Calu3 (cell line): ENCODE results near the gene MT1B. TPM values are rescaled to one million over a fixed set of nuclear protein-coding genes. Genes with fewer than 3 reads are reported as not detected.
A peak's percentile ranks its signal among the peaks of the same experiment; 100 is the strongest.

Experiments
- BruUV-seq: library from RNA; stranded (reverse); fragments of 400-500 nt; replicated peaks from 2 replicates; lab custom pipeline; 2021; lab: Mats Ljungman, UMichigan
- CTCF ChIA-PET: fragments of 300-600 bp; sonication (Branson Sonifier 250); formaldehyde crosslinking; loops from one replicate; lab custom pipeline; 2022; ENCODE audit warnings: antibody characterized with exemption; lab: Charles Lee
- DNase-seq: peaks from one replicate; pipeline ENCODE4 v3.0.0; 2022
- H3K27ac Mint-ChIP-seq: one replicate; pipeline ENCODE4 v1.8.0; 2022; ENCODE audit warnings: mixed read lengths; ENCODE audit not compliant: unreplicated experiment
- H3K27me3 Mint-ChIP-seq: one replicate; pipeline ENCODE4 v1.8.0; 2022; ENCODE audit warnings: mixed read lengths; ENCODE audit not compliant: unreplicated experiment
- H3K36me3 Mint-ChIP-seq: one replicate; pipeline ENCODE4 v1.8.0; 2022; ENCODE audit warnings: mild to moderate bottlenecking, moderate library complexity, mixed read lengths; ENCODE audit not compliant: insufficient read depth, unreplicated experiment
- H3K4me1 Mint-ChIP-seq: one replicate; pipeline ENCODE4 v1.8.0; 2022; ENCODE audit warnings: mild to moderate bottlenecking, low read depth, mixed read lengths; ENCODE audit not compliant: unreplicated experiment
- H3K4me3 Mint-ChIP-seq: one replicate; pipeline ENCODE4 v1.8.0; 2022; ENCODE audit warnings: mild to moderate bottlenecking, low read depth, moderate library complexity, mixed read lengths; ENCODE audit not compliant: unreplicated experiment
- H3K9me3 Mint-ChIP-seq: one replicate; pipeline ENCODE4 v1.8.0; 2022; ENCODE audit warnings: low read depth, mixed read lengths; ENCODE audit not compliant: unreplicated experiment
- intact Hi-C: fragments of 100-400 bp; cut with micrococcal nuclease; formaldehyde crosslinking; loops from one replicate; pipeline ENCODE4 v1.10.0; 2022; ENCODE audit not compliant: unreplicated experiment
- total RNA-seq: library from RNA; stranded (reverse); gene quantifications from 2 replicates; pipeline ENCODE4 v1.2.3, GENCODE V29; 2022
- TF ChIP-seq, protein P1 (sequence below): fragments of 200-600 bp; IDR thresholded peaks from one replicate; pipeline ENCODE4 v1.8.0; 2022; ENCODE audit warnings: antibody characterized with exemption; ENCODE audit not compliant: unreplicated experiment

Gene MT1B
- total RNA-seq, 1 experiment from 2014 or later, result not detected

DNA sequence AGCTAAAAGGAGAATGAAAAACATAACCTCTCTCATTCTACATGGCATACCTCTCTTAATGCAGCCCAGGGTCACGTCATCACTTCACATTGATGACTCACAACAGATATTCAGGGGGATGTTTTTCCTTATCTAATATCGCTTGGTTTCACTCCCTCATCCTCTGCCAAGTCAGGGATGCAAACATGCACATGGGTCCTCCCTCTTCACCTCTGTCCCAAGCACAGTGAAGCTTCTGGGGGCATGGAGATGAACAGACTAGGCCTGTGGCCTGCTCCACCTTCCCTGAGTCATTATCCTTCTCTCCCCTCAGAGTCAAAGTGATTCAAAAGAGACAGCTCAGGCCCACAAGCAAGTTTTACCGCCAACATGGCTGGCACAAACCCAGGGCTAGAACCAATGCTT is 45.6 kb upstream of the MT1B start:
- BruUV-seq, result no TSS peak
- Mint-ChIP-seq H3K36me3 (peaks cover 18% of the 10 kb centered on the region), H3K4me1 (peaks cover 34% of the 10 kb centered on the region), H3K27me3 (peaks cover 16% of the 10 kb centered on the region), H3K4me3 (no peak overlapping the region), H3K9me3 (no peaks in the 10 kb centered on the region), H3K27ac (no peak overlapping the region)
- TF ChIP-seq, protein P1, sequence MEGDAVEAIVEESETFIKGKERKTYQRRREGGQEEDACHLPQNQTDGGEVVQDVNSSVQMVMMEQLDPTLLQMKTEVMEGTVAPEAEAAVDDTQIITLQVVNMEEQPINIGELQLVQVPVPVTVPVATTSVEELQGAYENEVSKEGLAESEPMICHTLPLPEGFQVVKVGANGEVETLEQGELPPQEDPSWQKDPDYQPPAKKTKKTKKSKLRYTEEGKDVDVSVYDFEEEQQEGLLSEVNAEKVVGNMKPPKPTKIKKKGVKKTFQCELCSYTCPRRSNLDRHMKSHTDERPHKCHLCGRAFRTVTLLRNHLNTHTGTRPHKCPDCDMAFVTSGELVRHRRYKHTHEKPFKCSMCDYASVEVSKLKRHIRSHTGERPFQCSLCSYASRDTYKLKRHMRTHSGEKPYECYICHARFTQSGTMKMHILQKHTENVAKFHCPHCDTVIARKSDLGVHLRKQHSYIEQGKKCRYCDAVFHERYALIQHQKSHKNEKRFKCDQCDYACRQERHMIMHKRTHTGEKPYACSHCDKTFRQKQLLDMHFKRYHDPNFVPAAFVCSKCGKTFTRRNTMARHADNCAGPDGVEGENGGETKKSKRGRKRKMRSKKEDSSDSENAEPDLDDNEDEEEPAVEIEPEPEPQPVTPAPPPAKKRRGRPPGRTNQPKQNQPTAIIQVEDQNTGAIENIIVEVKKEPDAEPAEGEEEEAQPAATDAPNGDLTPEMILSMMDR, result no peak
- intact Hi-C loops, result no loop called here
- DNase-seq, result no peak
- CTCF ChIA-PET, result interaction anchor here (1.2 to 4.2 kb wide), 2 partner anchors 24 to 95 kb away, joined by 4 to 71 read pairs; no protein-coding TSS in a partner anchor

- Mint-ChIP-seq H3K9me3 (no peaks in the 10 kb centered on the region), H3K36me3 (peaks cover 18% of the 10 kb centered on the region), H3K4me1 (peaks cover 39% of the 10 kb centered on the region), H3K27me3 (peaks cover 11% of the 10 kb centered on the region), H3K4me3 (no peak overlapping the region), H3K27ac (no peak overlapping the region)
- intact Hi-C loops, result no loop called here
- TF ChIP-seq, protein P1, result no peak
- no TSS peak for BruUV-seq
- no peak for DNase-seq
- CTCF ChIA-PET, result interaction anchor here (1.2 to 4.2 kb wide), 2 partner anchors 23 to 95 kb away, joined by 4 to 71 read pairs; no protein-coding TSS in a partner anchor
These were observed 45.1 kb upstream of the MT1B start for GRCh38 chr16:56606476-56607108.

DNA sequence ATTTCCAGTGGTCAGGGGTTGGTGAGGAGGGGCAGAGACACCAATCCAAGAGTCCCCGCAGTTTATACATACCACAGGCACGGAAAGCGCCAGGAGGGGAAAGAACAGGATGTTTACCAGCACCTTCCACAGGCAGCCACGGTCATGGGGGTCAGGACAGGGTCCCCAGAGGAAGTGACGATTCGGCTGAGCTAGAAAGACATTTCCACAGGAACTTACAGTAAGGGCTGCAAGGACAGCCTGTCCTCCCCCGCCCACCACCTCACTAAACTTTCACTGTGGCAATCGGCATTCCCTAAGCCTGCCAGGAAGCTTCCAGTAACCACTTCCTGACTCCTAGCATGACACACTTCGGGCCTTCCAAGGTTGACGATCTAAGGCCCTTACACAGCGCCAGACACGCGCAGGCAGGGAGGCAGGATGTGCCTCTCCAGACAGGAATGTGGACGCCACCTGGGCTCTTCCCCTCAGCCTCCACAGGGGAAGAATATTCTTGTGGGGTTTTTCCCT is 44.5 kb upstream of the MT1B start:
- intact Hi-C loops, result no loop called here
- DNase-seq, result no peak
- TF ChIP-seq, protein P1, result no peak
- Mint-ChIP-seq H3K4me1 (peaks cover 40% of the 10 kb centered on the region), H3K9me3 (no peaks in the 10 kb centered on the region), H3K4me3 (no peak overlapping the region), H3K36me3 (peaks cover 18% of the 10 kb centered on the region), H3K27me3 (peaks cover 5% of the 10 kb centered on the region), H3K27ac (no peak overlapping the region)
- CTCF ChIA-PET, result no interaction called here
- no TSS peak for BruUV-seq

- intact Hi-C loops, result no loop called here
- Mint-ChIP-seq H3K27ac (no peak overlapping the region), H3K36me3 (peaks cover 18% of the 10 kb centered on the region), H3K27me3 (peaks cover under 1% of the 10 kb centered on the region), H3K4me1 (peaks cover 40% of the 10 kb centered on the region), H3K9me3 (no peaks in the 10 kb centered on the region), H3K4me3 (peak overlapping the region; percentile 80)
- CTCF ChIA-PET, result interaction anchor here (1.1 to 1.8 kb wide), 2 partner anchors 18 to 94 kb away, joined by 6 to 9 read pairs; partner anchors contain the start of gene MT1E
- DNase-seq, result no peak
- TF ChIP-seq, protein P1, result no peak
- no TSS peak for BruUV-seq
These were observed 44.0 kb upstream of the MT1B start for GRCh38 chr16:56607675-56608042.
